Fibroblast of villous mesenchyme (primary cell): ENCODE results near the gene ZNF536. TPM values are rescaled to one million over a fixed set of nuclear protein-coding genes. Genes with fewer than 3 reads are reported as not detected.
"Not testable (repeated sequence)": the region's sequence is repeated elsewhere in the genome, so short reads cannot be mapped to it uniquely, and the experiment has no call there.

Source experiments
- DNase-seq: peaks from one replicate; pipeline ENCODE4 v3.0.0-alpha.2; 2010; ENCODE audit warnings: low read depth
- H3K4me3 ChIP-seq: 2 replicates; pipeline ENCODE4 v1.5.1; 2011; ENCODE audit warnings: low read depth, mild to moderate bottlenecking, low read length
- total RNA-seq: library from RNA; depleted of rRNA; stranded (reverse); fragments of >200 nt; gene quantifications from 2 replicates; pipeline ENCODE4 v1.2.3, GENCODE V29; 2012
- TF ChIP-seq, protein P1 (sequence below): IDR thresholded peaks from 2 replicates; pipeline ENCODE4 v1.5.1; 2012; ENCODE audit warnings: low read depth, mild to moderate bottlenecking, low read length; ENCODE audit not compliant: insufficient read depth

ZNF536 gene
- total RNA-seq, 1 donor, result not detected

DNA sequence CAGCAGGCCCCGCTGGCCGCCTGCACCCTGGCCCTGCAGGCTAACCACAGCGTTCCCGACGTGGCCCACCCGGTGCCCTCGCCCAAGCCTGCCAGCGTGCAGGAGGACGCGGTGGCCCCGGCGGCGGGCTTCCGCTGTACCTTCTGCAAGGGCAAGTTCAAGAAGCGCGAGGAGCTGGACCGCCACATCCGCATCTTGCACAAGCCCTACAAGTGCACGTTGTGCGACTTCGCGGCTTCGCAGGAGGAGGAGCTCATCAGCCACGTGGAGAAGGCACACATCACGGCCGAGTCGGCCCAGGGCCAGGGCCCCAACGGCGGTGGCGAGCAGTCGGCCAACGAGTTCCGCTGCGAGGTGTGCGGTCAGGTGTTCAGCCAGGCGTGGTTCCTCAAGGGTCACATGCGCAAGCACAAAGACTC, 72.1 kb downstream of the ZNF536 start:
- no peak for DNase-seq
- no peak overlapping the region for H3K4me3 ChIP-seq

DNA sequence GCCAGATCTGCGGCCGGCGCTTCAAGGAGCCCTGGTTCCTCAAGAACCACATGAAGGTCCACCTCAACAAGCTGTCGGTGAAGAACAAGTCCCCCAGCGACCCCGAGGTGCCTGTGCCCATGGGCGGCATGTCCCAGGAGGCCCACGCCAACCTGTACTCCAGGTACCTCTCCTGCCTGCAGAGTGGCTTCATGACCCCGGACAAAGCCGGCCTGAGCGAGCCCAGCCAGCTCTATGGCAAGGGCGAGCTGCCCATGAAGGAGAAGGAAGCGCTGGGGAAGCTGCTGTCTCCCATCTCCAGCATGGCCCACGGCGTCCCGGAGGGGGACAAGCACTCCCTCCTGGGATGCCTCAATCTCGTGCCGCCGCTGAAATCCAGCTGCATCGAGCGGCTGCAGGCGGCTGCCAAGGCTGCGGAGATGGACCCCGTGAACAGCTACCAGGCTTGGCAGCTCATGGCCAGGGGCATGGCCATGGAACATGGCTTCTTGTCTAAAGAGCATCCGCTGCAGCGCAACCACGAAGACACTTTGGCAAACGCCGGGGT, 72.6 kb downstream of the ZNF536 start:
- no peak for DNase-seq
- TF ChIP-seq, protein P1, sequence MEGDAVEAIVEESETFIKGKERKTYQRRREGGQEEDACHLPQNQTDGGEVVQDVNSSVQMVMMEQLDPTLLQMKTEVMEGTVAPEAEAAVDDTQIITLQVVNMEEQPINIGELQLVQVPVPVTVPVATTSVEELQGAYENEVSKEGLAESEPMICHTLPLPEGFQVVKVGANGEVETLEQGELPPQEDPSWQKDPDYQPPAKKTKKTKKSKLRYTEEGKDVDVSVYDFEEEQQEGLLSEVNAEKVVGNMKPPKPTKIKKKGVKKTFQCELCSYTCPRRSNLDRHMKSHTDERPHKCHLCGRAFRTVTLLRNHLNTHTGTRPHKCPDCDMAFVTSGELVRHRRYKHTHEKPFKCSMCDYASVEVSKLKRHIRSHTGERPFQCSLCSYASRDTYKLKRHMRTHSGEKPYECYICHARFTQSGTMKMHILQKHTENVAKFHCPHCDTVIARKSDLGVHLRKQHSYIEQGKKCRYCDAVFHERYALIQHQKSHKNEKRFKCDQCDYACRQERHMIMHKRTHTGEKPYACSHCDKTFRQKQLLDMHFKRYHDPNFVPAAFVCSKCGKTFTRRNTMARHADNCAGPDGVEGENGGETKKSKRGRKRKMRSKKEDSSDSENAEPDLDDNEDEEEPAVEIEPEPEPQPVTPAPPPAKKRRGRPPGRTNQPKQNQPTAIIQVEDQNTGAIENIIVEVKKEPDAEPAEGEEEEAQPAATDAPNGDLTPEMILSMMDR, result no peak
- H3K4me3 ChIP-seq, result no peak overlapping the region

More for the DNA sequence above, 72.1 kb downstream of the ZNF536 start:
- TF ChIP-seq, protein P1, result no peak

DNA sequence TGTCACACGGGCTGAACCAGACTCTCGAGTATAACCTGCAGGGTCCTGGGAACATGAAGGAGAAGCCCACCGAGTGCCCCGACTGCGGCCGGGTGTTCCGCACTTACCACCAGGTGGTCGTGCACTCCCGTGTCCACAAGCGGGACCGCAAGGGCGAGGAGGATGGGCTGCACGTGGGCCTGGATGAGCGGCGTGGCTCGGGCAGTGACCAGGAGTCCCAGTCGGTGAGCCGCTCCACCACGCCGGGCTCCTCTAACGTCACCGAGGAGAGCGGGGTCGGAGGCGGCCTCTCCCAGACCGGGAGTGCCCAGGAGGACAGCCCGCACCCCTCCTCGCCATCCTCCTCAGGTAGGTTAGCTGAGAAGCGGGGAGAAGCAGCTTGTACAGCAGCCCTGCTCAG, 73.2 kb downstream of the ZNF536 start:
- DNase-seq, result no peak
- TF ChIP-seq, protein P1, result no peak
- H3K4me3 ChIP-seq, result no peak overlapping the region

DNA sequence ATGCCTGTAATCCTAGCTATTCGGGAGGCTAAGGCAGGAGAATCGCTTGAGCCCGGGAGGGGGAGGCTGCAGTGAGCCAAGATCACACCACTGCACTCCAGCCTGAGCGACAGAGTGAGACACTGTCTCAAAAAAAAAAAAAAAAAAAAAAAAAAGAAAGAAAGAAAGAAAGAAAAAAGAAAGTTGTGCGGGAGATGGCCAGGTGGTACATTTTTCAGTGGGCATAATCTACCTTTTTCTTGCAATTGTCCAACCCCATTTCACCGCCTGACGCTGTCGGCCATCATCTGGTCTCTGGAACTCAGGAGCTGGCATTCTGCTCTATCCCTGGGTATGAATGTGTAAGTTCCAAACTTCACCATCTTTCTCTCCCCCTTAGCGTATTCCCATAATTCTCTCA, 73.9 kb downstream of the ZNF536 start:
- not testable (repeated sequence) for DNase-seq

DNA sequence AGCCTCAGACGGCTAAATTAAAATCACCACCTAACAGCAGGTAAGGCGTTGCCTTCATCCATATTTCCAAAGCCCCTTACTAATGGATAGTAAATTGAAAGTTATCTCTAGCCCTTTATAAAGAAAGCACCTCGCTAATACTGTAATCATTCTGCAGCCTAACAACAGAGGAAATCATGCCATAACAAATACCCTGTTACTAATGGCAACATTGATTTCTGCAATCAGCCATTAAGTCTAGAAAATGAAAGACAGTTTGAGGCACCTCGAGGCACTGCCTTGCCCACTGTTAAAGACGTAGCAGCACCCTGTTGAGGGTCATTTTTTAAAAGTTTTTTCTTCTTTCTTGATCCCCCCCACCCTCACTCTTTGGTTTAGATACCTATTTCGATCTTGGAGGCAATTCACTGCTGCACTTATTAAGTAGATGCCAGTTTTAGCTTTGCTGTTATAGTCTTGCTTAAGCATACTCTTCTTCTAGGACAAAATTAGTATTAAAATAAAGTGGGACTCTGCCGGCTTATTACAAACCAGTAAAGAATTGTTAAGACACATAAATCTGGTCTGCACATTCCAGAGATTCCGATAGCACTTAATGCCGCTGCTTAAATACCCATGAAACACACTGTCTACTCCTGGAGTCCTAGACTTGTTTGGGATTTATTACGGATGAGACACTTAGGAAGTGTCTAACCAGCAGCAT, 74.8 kb downstream of the ZNF536 start:
- no peak overlapping the region for H3K4me3 ChIP-seq
- DNase-seq, result no peak
- TF ChIP-seq, protein P1, result no peak

More for the DNA sequence above, 73.9 kb downstream of the ZNF536 start:
- not testable (repeated sequence) for H3K4me3 ChIP-seq

DNA sequence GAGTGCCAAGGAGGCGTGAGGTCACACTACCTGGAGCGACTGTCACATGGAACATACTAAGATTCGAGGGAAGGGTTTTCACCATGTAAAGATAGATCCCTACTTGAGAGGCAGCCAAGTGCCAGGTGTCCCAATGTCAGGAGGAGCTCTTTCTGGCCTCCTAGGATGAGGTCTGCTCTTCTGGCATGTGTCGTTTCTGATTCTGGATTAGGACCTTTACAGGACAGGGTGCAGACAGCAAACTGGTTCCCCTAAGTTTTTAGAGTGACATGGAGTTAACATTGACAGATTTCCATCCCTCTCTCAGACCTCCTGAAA, 75.3 kb downstream of the ZNF536 start:
- DNase-seq, result no peak
- H3K4me3 ChIP-seq, result no peak overlapping the region
- TF ChIP-seq, protein P1, result no peak

DNA sequence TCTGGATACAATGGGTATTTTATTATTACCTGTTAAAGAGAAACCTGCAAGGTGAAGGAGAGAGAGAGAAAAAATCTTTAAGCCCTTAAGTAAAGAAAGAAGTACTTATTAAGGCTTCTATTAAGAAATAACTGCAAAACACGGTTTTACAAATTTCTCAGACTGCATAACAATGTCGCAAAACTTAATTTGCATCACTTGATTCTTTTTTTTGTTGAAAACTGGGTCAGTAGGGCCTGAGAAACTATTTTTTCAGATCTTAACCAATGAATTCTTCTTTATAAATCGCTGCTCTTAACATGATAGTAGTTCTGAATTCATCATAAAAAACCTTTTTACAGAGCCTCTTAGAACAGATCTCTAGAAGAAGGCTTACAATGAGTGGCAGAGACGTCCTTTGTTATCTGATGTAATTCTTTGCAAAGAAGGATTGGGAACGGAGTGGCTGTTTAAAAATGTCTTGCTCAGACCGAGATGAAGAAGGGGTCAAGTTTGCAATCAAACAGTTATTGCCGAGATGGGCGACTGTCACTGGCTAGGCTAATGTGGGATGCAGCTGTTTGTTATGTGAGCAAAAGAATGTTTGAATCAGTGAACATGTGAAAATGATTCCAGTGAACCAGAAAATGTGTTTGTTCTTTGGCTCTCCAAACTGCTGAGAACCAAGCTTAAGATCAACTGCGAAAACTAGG, 76.3 kb downstream of the ZNF536 start:
- no peak for DNase-seq
- no peak overlapping the region for H3K4me3 ChIP-seq
- TF ChIP-seq, protein P1, result no peak
